ENCODE results near the gene ROR1.

The ROR1 gene

GRCh38 chr1:63901094-63901493, 127.3 kb downstream of the ROR1 start:
- no peaks in the 10 kb centered on the region for H3K9me3 ChIP-seq (ENCODE audit: control insufficient read depth, low read length)
- H3K4me3 ChIP-seq (ENCODE audit: low read length): no peak overlapping the region
- peaks cover 4% of the 10 kb centered on the region for H3K4me1 ChIP-seq (ENCODE audit: control insufficient read depth, insufficient read depth, low read length)
- H3K27me3 ChIP-seq (ENCODE audit: control insufficient read depth, insufficient read depth, low read length): no peaks in the 10 kb centered on the region
- no peak overlapping the region for H3K9ac ChIP-seq (ENCODE audit: low read length)
- H3K36me3 ChIP-seq (ENCODE audit: control insufficient read depth, insufficient read depth, low read length): no peaks in the 10 kb centered on the region

DNA sequence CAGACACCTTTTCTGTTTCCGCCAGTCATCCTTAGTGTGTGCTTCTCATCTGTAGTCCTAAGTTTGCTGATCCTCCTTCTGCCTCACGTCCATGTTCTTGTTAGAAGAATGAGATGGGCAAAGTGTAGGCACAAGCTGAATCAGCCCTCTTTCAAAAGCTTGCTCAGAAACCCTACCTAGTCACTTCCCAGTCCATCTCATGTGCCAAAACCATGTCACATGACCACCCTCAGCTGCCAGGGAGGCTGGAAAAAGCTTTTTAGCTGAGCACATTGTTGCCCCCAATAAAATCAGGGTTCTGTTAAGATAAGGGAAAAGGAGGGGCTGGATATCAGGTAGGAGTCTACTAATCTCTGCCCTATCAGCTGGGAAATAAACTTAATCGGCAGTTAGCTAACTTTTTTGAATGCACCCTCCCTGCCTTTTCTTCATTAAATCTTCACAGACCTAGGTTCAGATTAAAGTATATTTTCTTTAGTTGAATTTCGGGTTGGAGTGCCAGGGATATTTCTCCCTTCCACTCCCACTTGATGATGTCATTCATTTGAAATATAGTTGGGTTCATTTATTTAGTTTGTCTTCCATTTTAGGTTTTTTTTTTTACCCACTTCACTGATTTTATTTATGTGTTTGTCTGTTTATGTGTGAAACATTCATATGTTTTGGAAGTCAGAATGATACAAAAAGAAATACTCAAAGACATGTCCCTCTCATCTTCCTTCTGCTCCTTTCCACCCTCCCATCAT, 129.2 kb downstream of the ROR1 start:
- Histone ChIP-seq H3K4me3 (ENCODE audit: low read length) (no peak overlapping the region), H3K4me1 (ENCODE audit: control insufficient read depth, insufficient read depth, low read length) (peaks cover 9% of the 10 kb centered on the region), H3K9ac (ENCODE audit: low read length) (no peak overlapping the region), H3K36me3 (ENCODE audit: control insufficient read depth, insufficient read depth, low read length) (no peaks in the 10 kb centered on the region), H3K27me3 (ENCODE audit: control insufficient read depth, insufficient read depth, low read length) (no peaks in the 10 kb centered on the region), H3K9me3 (ENCODE audit: control insufficient read depth, low read length) (no peaks in the 10 kb centered on the region)

GRCh38 chr1:63903947-63904610, 130.3 kb downstream of the ROR1 start:
- Histone ChIP-seq H3K4me3 (ENCODE audit: low read length) (no peak overlapping the region), H3K36me3 (ENCODE audit: control insufficient read depth, insufficient read depth, low read length) (no peaks in the 10 kb centered on the region), H3K9me3 (ENCODE audit: control insufficient read depth, low read length) (no peaks in the 10 kb centered on the region), H3K27me3 (ENCODE audit: control insufficient read depth, insufficient read depth, low read length) (no peaks in the 10 kb centered on the region), H3K9ac (ENCODE audit: low read length) (no peak overlapping the region), H3K4me1 (ENCODE audit: control insufficient read depth, insufficient read depth, low read length) (peaks cover 17% of the 10 kb centered on the region)

DNA sequence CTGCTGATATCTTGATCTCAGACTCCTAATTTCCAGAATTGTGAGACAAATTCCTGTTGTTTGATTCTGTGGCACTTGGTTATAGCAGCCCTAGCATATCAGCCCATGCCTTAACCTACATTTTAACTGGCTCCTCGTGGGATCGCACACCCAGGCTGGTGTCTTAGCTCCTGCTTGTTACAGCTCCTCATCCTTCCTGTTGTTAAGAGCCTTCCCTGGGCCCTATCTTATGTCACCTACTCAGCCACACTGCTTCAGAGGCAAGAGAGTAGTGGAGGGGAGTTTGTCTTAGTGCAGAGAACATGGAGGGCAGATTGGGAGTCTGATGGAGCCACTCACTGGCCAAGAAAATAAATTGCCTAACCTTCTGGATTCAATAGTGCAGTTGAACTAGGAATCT, 131.0 kb downstream of the ROR1 start:
- Histone ChIP-seq H3K4me3 (ENCODE audit: low read length) (no peak overlapping the region), H3K9ac (ENCODE audit: low read length) (no peak overlapping the region), H3K36me3 (ENCODE audit: control insufficient read depth, insufficient read depth, low read length) (no peaks in the 10 kb centered on the region), H3K27me3 (ENCODE audit: control insufficient read depth, insufficient read depth, low read length) (no peaks in the 10 kb centered on the region), H3K9me3 (ENCODE audit: control insufficient read depth, low read length) (no peaks in the 10 kb centered on the region), H3K4me1 (ENCODE audit: control insufficient read depth, insufficient read depth, low read length) (peaks cover 17% of the 10 kb centered on the region)

DNA sequence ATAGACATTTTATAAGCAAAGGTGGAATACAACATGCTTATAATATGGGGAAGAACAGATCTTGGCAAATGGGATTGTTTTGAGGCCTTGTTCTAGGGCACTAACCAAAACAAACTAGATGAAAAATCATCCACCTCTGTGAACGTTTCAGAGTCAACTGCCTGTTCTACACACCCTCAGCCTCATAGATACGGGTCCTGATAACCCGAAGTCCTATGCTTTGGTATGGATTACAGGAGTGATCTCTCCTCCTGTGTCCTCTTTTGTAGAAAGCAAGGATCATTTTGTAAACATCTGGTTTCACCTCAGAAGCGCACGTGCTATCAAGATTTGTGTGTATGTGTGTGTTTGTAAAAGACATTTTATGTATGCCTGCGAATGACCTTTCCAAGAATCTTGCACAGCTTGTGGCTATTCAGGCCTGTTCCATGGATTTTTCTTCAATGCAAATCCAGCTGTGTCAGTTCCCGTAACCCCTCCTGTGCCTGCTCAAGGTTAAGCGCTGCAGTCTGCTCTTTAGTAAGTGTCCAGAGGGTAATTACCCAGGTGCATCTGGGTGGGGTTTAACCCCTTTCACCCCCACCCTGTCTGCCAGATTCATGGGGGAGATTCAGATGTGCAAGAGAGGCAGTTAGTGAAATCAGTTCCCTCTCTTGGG, 132.4 kb downstream of the ROR1 start:
- Histone ChIP-seq H3K9ac (ENCODE audit: low read length) (no peak overlapping the region), H3K36me3 (ENCODE audit: control insufficient read depth, insufficient read depth, low read length) (no peaks in the 10 kb centered on the region), H3K27me3 (ENCODE audit: control insufficient read depth, insufficient read depth, low read length) (no peaks in the 10 kb centered on the region), H3K4me1 (ENCODE audit: control insufficient read depth, insufficient read depth, low read length) (peaks cover 13% of the 10 kb centered on the region), H3K4me3 (ENCODE audit: low read length) (no peak overlapping the region), H3K9me3 (ENCODE audit: control insufficient read depth, low read length) (no peaks in the 10 kb centered on the region)

DNA sequence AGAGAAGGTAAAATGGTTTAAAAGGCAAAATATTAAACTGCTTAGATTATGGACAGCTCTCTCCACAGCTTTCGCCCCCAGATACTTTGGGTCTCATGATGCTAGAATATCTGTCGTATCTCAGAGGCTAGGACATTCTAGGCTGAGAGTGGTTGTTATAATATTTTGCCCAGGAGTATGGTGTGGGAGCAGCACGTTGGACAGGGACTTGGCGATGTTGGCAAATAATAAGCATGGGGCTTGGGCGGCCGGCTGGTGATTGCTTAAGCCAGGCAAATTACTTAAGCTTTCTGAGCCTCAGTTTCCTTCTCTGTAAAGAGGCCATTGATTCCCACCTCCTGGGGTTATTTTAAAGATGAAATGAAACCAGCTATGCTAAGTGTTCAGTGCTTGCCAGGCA, 133.2 kb downstream of the ROR1 start:
- no peak overlapping the region for H3K4me3 ChIP-seq (ENCODE audit: low read length)
- H3K36me3 ChIP-seq (ENCODE audit: control insufficient read depth, insufficient read depth, low read length): no peaks in the 10 kb centered on the region
- H3K9ac ChIP-seq (ENCODE audit: low read length): no peak overlapping the region
- H3K9me3 ChIP-seq (ENCODE audit: control insufficient read depth, low read length): no peaks in the 10 kb centered on the region
- peaks cover 13% of the 10 kb centered on the region for H3K4me1 ChIP-seq (ENCODE audit: control insufficient read depth, insufficient read depth, low read length)
- no peaks in the 10 kb centered on the region for H3K27me3 ChIP-seq (ENCODE audit: control insufficient read depth, insufficient read depth, low read length)

GRCh38 chr1:63908016-63908415, 134.2 kb downstream of the ROR1 start:
- Histone ChIP-seq H3K4me1 (ENCODE audit: control insufficient read depth, insufficient read depth, low read length) (peaks cover 20% of the 10 kb centered on the region), H3K27me3 (ENCODE audit: control insufficient read depth, insufficient read depth, low read length) (no peaks in the 10 kb centered on the region), H3K9ac (ENCODE audit: low read length) (no peak overlapping the region), H3K36me3 (ENCODE audit: control insufficient read depth, insufficient read depth, low read length) (no peaks in the 10 kb centered on the region), H3K9me3 (ENCODE audit: control insufficient read depth, low read length) (no peaks in the 10 kb centered on the region), H3K4me3 (ENCODE audit: low read length) (no peak overlapping the region)

DNA sequence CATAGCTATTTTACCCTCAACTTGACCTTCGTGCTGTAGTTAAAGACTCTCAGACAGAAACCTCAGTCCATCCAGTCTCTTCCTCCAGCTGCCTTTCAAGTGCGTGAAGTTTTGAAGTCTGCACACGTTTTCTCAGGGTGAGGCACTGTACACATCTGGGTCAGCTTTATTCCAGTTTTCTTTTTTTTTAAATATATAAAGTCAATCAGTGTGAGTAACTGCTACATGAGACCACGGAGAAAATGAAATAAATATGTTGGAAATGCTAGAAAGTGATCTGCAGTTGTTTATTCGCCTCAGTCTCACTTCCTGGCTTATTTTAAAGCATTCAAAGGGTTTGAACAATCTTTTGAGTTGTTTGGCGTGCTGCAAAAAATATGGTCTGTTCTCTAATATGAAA, 135.7 kb downstream of the ROR1 start:
- no peak overlapping the region for H3K4me3 ChIP-seq (ENCODE audit: low read length)
- H3K4me1 ChIP-seq (ENCODE audit: control insufficient read depth, insufficient read depth, low read length): peaks cover 33% of the 10 kb centered on the region

GRCh38 chr1:63911049-63911448, 137.2 kb downstream of the ROR1 start:
- Histone ChIP-seq H3K4me1 (ENCODE audit: control insufficient read depth, insufficient read depth, low read length) (peaks cover 40% of the 10 kb centered on the region), H3K36me3 (ENCODE audit: control insufficient read depth, insufficient read depth, low read length) (no peaks in the 10 kb centered on the region), H3K9me3 (ENCODE audit: control insufficient read depth, low read length) (no peaks in the 10 kb centered on the region), H3K27me3 (ENCODE audit: control insufficient read depth, insufficient read depth, low read length) (no peaks in the 10 kb centered on the region), H3K4me3 (ENCODE audit: low read length) (no peak overlapping the region), H3K9ac (ENCODE audit: low read length) (no peak overlapping the region)

More for the DNA sequence above, 135.7 kb downstream of the ROR1 start:
- Histone ChIP-seq H3K27me3 (ENCODE audit: control insufficient read depth, insufficient read depth, low read length) (no peaks in the 10 kb centered on the region), H3K9ac (ENCODE audit: low read length) (no peak overlapping the region), H3K36me3 (ENCODE audit: control insufficient read depth, insufficient read depth, low read length) (no peaks in the 10 kb centered on the region), H3K9me3 (ENCODE audit: control insufficient read depth, low read length) (no peaks in the 10 kb centered on the region)

- no peaks in the 10 kb centered on the region for H3K36me3 ChIP-seq (ENCODE audit: control insufficient read depth, insufficient read depth, low read length)
- H3K4me3 ChIP-seq (ENCODE audit: low read length): no peak overlapping the region
- H3K9me3 ChIP-seq (ENCODE audit: control insufficient read depth, low read length): no peaks in the 10 kb centered on the region
- H3K27me3 ChIP-seq (ENCODE audit: control insufficient read depth, insufficient read depth, low read length): no peaks in the 10 kb centered on the region
- H3K4me1 ChIP-seq (ENCODE audit: control insufficient read depth, insufficient read depth, low read length): peaks cover 45% of the 10 kb centered on the region
- no peak overlapping the region for H3K9ac ChIP-seq (ENCODE audit: low read length)
These were observed 138.8 kb downstream of the ROR1 start for GRCh38 chr1:63912643-63913042.

DNA sequence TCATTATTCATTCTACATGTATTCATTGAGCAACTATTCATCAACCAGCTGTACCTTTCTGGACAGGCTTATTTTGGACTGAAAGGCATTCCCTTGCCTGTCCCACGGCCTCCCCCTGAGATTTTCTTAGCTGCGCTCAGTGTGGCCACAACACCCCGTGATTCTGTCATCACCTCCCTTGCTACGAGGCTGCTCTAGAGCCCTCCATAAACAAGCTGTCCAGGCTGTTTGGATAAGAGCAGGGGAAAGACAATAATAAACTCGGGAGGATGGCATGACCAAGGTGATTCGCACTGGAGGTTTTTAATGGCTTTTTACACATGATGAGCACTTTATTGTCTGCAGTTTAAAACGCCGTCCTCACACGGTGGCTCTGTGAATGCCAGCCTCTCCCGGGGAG, 139.7 kb downstream of the ROR1 start:
- H3K36me3 ChIP-seq (ENCODE audit: control insufficient read depth, insufficient read depth, low read length): no peaks in the 10 kb centered on the region
- no peak overlapping the region for H3K4me3 ChIP-seq (ENCODE audit: low read length)
- no peak overlapping the region for H3K9ac ChIP-seq (ENCODE audit: low read length)
- H3K4me1 ChIP-seq (ENCODE audit: control insufficient read depth, insufficient read depth, low read length): peaks cover 40% of the 10 kb centered on the region
- no peaks in the 10 kb centered on the region for H3K9me3 ChIP-seq (ENCODE audit: control insufficient read depth, low read length)
- no peaks in the 10 kb centered on the region for H3K27me3 ChIP-seq (ENCODE audit: control insufficient read depth, insufficient read depth, low read length)

- Histone ChIP-seq H3K27me3 (ENCODE audit: control insufficient read depth, insufficient read depth, low read length) (no peaks in the 10 kb centered on the region), H3K36me3 (ENCODE audit: control insufficient read depth, insufficient read depth, low read length) (no peaks in the 10 kb centered on the region), H3K9me3 (ENCODE audit: control insufficient read depth, low read length) (no peaks in the 10 kb centered on the region), H3K9ac (ENCODE audit: low read length) (no peak overlapping the region), H3K4me3 (ENCODE audit: low read length) (no peak overlapping the region), H3K4me1 (ENCODE audit: control insufficient read depth, insufficient read depth, low read length) (peaks cover 38% of the 10 kb centered on the region)
These were observed 140.4 kb downstream of the ROR1 start for GRCh38 chr1:63914241-63914640.
